HG03521 (cell line): ENCODE results near the gene IFNK.

Experiments
- ATAC-seq: cut with Tn5 transposase; IDR thresholded peaks from one replicate; pipeline ENCODE4 v1.9.1; 2021; ENCODE audit warnings: mild to moderate bottlenecking, moderate library complexity; ENCODE audit not compliant: unreplicated experiment

The IFNK gene

DNA sequence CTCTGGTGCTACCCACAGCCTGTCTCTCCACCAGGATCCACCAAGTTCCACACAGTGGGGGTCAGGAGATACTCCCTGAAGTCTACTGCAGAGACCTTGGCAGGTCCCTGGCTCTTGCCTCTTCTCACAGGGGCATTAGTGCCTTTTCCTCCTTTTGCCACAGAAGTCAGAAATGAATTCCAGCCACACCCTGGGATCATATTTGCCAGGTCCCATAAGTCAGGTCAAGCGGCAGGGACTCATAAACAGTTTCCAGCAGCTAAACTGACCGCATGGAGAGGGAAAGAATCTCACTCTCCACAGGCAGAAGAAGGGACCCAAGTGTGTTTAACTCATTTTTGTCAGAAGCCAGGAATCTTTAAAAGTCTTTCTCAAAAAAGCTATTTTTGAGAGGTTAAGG lies 13.3 kb upstream of the IFNK start:
- no peak for ATAC-seq

DNA sequence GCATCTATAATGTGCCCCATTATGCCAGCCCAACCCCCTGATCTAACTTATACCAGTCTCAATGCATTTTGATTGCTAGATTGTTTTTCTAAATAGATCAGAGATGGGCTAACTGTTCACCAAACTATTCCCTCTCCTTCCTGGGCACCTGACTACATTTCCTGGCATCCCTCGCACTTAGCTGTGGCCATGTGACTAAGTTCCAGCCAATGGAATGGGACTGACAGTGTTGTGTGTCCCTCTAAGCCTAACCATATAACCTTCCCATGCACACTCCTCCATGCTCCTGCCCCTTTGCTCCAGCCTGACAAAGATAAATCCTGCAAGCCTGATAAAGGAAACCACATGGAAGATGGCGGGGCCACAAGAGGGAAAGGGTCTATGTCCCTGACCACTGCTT lies 12.3 kb upstream of the IFNK start:
- no peak for ATAC-seq

- no peak for ATAC-seq
These were observed 9.5 kb upstream of the IFNK start for GRCh38 chr9:27514551-27514950.

GRCh38 chr9:27518006-27518405 lies 6.1 kb upstream of the IFNK start:
- no peak for ATAC-seq

GRCh38 chr9:27518809-27519208 lies 5.3 kb upstream of the IFNK start:
- no peak for ATAC-seq

GRCh38 chr9:27519466-27520465 lies 4.3 kb upstream of the IFNK start:
- no peak for ATAC-seq

GRCh38 chr9:27520986-27521385 lies 3.1 kb upstream of the IFNK start:
- no peak for ATAC-seq

DNA sequence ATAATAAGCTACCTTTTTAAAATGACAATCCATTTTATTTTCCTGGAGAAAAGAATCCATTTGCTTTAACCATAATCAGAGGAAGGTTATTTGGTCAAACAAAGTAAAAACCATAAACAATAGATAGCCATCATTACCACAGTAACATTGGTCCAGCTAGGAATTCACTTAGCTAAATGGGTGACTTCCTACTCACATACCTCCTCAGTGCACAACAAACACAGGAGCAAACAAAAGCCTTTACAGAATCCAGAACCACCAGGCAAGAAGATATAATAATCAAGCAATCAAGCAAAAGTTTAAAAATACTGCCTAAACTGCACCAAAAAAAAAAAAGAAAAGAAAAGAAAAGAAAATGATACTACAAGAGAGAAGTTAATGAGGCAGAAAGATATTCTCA lies 949 bp upstream of the IFNK start:
- ATAC-seq = no peak

GRCh38 chr9:27527702-27528075 lies 3.6 kb downstream of the IFNK start:
- no peak for ATAC-seq

DNA sequence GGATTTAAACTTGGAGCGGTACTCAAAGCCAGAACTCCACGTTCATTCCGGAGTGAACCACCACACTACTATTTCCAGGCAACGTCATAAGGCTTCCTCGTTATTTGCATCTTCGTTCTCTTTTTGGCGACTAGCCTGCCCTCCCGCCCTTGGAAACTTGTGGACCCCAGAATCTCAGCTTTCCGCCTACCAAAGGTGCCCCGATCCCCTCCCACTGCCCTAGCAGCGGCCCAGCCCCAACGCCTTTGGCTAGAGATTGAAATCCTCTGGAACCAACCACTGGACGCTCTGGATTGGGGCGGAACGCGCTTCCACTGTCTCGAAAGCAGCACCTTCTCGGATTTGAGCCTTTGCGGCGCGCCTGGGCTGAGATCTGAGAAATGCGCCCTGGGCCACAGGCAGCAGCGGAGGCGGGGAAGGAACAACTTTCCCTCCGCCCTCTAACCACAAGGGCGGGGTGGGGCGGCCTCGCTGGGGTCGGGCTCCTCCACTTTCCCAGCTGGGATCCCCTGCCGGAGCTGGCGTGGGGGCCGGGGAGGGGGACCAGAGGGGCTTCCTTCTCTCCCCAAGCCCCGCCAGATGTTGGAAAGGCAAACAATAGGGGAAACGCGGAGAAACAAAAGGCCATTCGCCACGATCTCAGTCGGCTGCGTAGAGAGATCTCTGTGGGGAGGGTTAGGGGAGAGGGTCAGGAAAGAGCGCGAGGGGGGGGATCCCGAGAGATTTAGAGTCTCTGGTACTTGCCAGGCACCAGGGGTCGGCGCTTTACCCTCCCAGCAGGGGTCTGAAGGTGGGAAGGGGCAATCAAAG lies 4.2 kb downstream of the IFNK start:
- no peak for ATAC-seq

DNA sequence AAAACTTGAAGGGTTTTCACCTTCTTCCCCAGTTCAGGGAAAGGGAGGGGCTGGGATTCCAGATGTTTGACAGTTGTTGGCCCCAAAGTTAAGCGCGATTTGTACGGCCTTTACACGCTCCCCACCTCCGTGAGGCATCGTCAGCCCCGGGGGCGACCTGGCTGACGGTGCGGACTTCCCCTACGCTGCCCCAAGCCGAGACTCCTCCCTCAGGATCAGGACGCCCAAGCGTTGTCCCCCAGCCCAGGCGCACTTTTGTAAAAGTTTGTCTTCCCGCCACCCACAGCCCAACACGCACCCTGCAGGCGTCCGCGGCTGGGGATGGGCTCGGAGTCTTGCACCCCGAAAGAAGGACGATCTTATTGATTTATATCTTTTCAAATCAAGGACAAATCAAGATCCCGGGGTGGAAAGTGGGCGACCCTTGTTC lies 4.8 kb downstream of the IFNK start:
- no peak for ATAC-seq

- peak; percentile 88 for ATAC-seq
These were observed 5.5 kb downstream of the IFNK start, which contains the start of gene MOB3B for GRCh38 chr9:27529316-27530278. TSS of gene MOB3B (minus strand) at chr9:27529814. CDS start at chr9:27455550, 74,264 bp downstream.

- ATAC-seq = no peak
These were observed 7.0 kb downstream of the IFNK start for GRCh38 chr9:27530915-27531755.

- ATAC-seq = no peak
These were observed 8.0 kb downstream of the IFNK start for GRCh38 chr9:27532046-27532445.

GRCh38 chr9:27533311-27533710 lies 9.2 kb downstream of the IFNK start:
- ATAC-seq = no peak

- no peak for ATAC-seq
These were observed 10.0 kb downstream of the IFNK start for GRCh38 chr9:27534131-27534530.

DNA sequence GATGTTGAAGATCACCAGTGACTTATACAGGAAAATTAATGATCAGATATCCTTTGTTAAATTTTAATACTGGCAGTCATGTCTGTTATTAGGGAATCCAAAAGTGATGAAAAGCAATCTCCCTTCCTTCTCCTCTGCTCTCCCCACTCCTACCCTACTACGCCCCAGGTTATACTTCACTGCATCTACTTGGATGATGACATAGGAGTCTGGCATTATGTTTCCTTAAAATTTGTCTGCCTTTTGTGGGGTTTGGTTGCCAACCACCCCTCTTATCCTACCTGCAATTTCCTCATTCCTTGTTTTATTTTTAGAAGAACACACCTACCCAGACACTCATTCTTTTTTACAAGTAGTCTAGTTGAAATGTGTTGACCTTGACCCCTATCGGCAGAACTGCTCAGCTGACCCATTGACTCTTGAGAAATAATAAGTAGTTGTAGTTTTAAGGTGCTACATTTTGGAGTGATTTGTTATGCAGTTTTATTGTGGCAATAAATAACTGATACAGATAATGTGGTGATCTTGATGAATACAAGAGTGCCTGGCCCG lies 10.6 kb downstream of the IFNK start:
- ATAC-seq = no peak

- ATAC-seq = peak; percentile 54
These were observed 11.6 kb downstream of the IFNK start for GRCh38 chr9:27535701-27536118.

DNA sequence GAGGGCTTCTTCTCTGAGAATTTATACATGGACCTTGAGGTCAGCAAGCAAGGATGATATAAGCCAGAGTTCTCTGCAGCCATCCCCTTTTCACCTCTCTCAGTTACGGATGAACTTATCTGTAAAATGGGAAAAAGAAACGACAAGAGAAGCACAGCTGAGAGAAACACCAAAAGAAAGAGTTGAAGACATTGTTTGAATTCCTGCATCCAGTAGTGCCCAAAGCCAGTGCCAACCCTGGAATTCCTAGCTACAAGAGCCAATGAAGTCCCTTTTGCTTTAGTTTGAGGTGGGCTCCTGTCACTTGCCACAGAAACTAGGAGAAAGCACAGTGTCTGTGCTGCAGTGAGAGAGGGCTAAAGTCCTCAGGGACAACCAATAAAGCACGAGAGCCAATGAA lies 12.1 kb downstream of the IFNK start:
- ATAC-seq = no peak
